GM18526 (cell line): Measurements from ENCODE around the gene DTX1.

Experiments
- POLR2A ChIP-seq: IDR thresholded peaks from 3 replicates; pipeline ENCODE4 v1.6.1; 2011; ENCODE audit not compliant: insufficient read length; ENCODE audit errors: extremely low read depth

The DTX1 gene

DNA sequence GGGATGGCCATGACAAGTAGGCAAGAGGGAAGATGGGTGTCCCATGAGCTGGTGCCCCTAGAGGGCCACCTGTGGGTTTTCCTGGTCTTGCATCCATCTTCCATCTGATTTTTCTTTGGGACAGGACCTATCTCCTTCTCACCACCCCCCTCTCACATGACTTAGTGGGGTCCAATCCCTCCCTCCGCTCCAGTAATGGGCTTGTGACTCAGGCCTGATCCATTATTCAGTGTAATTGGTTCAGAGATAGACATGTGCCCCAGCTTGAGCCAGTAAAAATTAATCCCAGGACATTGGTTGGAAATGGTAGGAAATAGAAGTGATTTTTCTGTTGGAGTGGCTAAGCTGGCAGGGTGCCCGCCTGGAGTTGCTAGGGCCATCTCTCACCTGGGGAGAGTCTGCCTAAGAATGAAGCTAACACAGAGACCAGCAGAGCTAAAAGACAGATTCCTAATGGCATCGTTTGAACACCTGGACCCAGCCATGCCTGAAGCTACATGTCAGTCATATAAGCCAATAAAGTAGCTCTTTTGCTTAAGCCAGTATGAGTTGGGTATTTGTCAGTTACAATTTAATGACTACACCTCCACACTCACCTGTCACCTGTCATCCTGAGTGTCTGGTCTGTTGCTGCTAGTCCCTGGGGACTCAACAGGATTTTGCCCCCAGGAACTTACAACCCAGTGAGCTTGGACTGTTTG, 64.3 kb downstream of the DTX1 start:
- TF ChIP-seq POLR2A = no peak

DNA sequence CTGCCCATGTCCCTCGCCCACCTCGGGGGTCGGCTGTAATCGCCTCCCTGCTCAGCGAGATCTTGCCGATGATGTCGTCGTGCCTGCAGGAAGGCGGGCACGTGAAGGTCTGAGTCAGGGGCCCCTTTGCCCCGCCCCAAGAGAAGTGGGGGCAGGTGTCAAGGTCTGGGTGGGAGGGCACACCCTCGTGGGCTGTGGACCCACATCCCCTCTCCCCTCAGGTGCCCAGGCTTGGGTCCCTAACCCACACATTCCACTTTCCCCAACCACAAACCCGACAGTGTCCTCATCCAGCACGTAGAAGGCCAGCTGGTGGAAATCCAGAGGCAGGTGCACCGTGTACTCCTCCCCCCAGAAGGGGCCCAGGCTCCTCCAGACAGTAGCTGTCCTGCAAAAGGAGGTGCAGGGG, 71.3 kb downstream of the DTX1 start:
- TF ChIP-seq POLR2A = no peak

DNA sequence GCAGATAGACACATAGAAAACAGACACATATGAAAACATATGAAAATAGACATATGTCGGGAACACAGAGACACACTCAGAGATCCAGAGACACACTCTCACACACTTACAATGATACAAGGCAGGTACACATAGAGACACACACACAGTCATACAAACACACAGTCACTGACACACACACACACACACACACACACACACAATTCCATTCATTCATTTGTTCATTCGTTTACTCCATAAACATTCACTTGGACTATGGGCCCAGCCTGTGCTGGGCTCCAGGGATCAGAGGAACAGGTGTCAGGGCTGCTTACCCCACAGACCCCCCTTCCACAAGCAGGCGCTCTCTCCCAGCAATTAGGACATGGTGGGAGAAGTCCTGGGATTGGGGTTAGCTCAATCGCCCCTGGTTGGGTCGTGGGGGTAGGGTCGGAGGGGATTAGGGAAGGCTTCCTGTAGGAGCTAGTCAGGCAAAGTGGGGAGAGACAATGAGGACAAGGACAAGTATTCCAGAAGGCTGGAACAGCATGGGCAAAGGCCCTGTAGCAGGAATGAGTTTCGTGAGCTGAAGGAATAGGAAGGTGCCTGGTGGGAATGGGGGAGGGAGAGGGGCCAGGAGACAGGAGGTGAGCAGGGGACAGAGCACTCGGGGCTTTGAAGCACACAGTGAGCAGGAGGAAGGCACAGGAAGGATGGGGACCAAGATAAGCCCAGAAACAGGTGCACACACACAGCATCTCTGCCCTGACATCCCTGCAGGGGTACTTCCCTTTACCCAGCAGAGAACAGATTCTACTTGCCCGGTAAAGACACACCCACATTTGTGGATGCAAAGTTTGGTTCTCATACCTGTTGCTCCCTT, 72.5 kb downstream of the DTX1 start:
- TF ChIP-seq POLR2A = no peak

DNA sequence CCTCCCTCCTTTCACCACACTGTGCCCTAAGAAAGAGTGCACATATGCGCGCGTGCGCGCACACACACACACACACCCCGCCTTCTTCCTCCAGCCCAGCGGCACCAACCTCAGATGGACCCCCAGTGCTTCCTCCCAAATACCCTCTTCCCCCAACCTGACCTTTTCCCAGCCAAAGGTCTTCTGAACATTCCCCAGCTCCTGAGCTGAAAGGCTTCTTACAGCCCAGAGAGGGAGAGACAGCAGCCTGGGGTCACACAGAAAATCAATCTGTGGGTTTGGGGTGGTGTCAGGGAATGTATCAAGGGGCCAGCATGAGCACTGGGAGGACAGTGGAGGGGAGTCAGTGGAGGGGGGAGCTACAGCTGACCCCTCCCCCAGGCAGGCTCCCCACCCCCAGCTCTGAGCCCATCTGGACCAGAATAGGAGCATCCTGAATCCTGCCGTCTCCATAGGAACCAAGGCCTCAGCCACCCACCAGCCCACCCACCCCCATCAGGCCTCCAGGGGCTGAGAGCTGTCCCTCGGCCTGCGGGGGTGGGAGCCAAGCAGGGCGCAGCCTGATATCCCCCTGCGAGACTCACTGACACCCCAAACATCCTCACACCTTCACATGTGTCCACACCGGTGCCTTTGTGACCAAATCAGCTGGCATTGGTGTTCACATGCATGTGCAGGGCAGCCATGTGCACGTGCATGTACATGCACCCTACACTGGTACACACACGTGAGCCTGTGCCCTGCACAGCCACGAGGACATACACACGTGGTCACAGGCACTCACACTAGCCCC, 73.3 kb downstream of the DTX1 start:
- no peak for TF ChIP-seq POLR2A

DNA sequence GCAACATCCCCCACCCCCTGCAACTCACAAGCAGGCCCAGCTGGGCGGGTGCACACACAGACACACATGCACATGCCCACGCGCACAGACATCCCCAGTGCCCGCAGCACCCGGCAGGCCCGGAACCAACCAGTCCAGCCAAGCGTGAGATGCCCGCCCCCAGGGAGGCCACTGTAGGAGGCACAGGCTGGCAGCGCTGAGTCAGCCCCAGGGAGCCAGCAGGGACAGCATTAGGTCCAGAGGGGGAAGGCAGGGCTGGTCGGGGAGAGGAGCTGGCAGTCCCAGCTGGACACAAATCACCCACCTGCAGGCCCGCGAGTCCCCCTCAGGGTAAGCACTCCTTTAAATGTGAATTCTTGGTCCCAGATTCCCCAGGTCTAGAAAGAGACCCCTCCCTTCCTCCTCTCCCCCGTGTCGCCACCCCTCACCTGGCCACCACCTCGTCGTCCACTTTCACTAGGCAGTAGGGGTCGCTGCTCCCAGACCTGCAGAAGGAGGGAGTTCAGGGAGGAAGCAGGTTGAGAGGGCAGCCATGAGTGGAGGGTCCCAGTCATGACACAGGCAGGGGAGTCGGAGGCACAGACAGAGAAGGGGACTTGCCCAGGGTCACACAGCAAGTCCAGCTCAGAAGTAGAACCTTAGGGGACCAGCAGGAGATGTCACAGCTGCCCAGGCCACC, 74.1 kb downstream of the DTX1 start:
- no peak for TF ChIP-seq POLR2A

- no peak for TF ChIP-seq POLR2A
These were observed 75.0 kb downstream of the DTX1 start for GRCh38 chr12:113131556-113131955.

- TF ChIP-seq POLR2A = no peak
These were observed 76.5 kb downstream of the DTX1 start for GRCh38 chr12:113133036-113133435.

DNA sequence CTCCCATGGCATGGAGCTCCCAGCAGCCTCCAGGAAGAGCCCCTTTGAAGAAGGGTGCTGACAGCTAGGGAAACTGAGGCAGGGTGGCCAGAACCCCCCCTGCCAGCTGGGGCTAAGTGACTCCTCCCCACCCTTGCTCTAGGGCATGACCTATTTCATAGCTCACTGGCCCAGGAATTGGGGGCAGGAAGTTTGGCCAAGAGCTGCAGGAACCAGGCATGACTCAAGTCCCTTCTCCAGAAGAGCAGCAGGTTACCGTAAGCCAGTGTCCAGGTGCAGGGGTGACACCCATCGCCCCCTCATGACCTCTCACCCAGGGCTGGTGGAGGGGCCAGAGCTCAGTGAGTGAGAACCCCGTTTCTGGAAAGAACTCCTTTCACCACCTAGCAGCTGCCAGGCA, 77.1 kb downstream of the DTX1 start:
- no peak for TF ChIP-seq POLR2A

DNA sequence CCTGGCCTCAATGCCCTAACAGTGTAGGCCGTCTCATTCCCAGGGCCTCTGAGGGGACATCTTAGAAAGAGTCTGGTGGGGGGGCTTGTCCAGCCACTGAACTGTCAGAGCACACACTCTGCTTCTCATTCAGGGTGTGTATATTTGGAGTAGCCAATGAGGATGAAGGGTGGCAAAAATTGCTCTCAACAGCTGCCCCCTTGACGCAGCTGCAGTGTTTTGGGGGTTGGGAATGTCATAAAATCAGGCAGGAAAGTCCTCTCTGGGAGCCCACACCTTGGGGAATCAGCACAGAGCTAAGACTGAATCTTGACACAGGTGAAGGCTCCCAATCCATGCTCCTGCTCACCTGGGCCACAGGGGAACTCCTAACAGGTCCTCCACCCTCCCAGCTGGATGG, 77.5 kb downstream of the DTX1 start:
- TF ChIP-seq POLR2A = no peak

GRCh38 chr12:113134521-113134951, 78.0 kb downstream of the DTX1 start:
- no peak for TF ChIP-seq POLR2A

DNA sequence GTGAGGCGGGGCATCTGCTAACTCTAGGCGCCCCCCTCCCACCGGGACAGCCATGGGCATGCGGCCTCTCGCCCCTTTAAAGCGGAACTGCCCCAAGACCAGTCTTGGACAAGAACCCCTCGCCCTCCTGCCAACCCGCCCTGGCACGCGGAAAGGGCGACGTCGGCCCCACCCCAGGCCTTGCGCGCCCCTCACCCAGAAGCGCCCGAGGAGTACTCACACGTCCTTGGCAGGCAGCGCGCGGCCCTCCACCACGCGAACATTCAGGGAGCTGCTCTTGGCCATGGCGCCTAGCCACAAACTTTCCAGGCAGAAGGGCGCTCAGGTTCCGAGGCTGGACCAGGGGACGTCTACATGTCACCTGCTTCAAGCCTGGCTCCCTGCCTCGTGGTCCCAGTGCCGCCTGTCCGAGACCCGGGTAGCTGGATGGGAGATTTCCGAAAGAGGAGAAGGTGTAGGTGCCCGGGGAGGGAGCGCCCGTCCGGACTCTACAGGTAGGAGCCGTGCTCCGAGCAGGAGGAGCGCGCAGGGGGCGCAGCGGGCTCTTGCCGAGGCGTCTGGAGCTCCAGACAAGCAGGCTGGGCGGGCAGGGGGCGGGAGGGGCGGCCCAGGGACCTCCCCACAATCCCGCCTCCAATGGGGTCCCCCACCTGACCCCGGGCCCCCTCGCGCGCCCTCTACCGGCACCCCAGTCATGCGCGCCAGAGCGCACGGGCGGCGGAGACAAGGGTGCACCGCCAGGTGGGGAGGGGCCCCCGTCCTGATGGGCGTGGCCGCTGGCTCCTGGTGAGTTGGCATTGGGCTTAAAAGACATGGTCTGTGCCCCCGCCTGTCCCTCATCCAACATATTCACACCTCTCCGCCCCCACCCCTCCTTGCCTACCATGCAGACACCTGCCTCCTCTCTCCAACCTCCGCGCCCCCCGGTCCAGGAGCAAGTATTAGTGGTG, 78.9 kb downstream of the DTX1 start, which contains the start of gene RASAL1:
TSS of gene RASAL1 (minus strand) at position 584 of the 950 bp plus-strand sequence. CDS start at position 285, 299 bp downstream.
- TF ChIP-seq POLR2A = no peak

- no peak for TF ChIP-seq POLR2A
These were observed 79.8 kb downstream of the DTX1 start for GRCh38 chr12:113136128-113136989.

DNA sequence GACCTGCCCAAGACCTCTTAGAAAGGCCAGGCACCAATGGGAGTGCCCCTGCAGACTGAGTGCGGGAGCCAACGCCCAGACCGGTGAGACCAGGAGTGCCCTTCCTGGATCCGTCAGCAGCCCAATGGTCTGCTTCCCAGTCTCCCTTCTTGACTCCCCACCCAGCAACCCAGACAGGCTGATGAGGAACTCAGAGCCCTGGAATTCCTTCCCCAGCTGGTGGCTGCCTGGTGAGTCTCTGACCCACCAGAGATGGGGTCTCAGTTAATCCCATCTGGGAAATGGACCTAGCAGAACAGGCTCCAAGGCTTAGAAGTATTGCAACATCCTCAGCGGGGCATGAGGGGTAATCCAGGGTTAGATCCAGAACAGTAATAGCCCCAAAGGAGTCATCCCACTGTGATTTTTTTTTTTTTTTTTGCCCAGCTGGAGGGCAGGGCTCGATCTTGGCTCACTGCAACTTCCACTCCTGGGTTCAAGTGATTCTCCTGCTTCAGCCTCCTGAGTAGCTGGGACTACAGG, 80.5 kb downstream of the DTX1 start:
- no peak for TF ChIP-seq POLR2A
